Esophagus (tissue), 2 donors: ENCODE data around the gene KASH5. TPM values are rescaled to one million over a fixed set of nuclear protein-coding genes. Genes with fewer than 3 reads are reported as not detected.

Source experiments
- H3K27ac ChIP-seq, 2 donors: one replicate each; pipeline ENCODE4 v1.5.1; 2013; ENCODE audit warnings: low read depth in 2 of 2, mild to moderate bottlenecking in 2 of 2, inconsistent platforms in 1 of 2, low read length in 1 of 2, moderate library complexity in 1 of 2
- H3K27me3 ChIP-seq, 2 donors: one replicate each; pipeline ENCODE4 v1.6.1; 2013; ENCODE audit warnings: low read length in 2 of 2, control low read depth in 1 of 2, mild to moderate bottlenecking in 1 of 2; ENCODE audit not compliant: insufficient read depth in 2 of 2, control insufficient read depth in 1 of 2
- H3K36me3 ChIP-seq, 2 donors: one replicate each; pipeline ENCODE4 v1.6.1; 2013; ENCODE audit warnings: low read length in 1 of 2; ENCODE audit not compliant: control insufficient read depth in 2 of 2, insufficient read depth in 2 of 2
- H3K4me1 ChIP-seq, 2 donors: one replicate each; pipeline ENCODE4 v1.6.1; 2013; ENCODE audit warnings: low read length in 1 of 2; ENCODE audit not compliant: control insufficient read depth in 2 of 2, insufficient read depth in 2 of 2
- H3K4me3 ChIP-seq, 2 donors: one replicate each; pipeline ENCODE4 v1.5.1; 2013; ENCODE audit warnings: low read length in 2 of 2, mild to moderate bottlenecking in 2 of 2, low read depth in 1 of 2, moderate library complexity in 1 of 2
- H3K9me3 ChIP-seq, 2 donors: one replicate each; pipeline ENCODE4 v1.6.1; 2013; ENCODE audit warnings: mild to moderate bottlenecking in 2 of 2, low read depth in 1 of 2, low read length in 1 of 2, moderate library complexity in 1 of 2; ENCODE audit not compliant: control insufficient read depth in 2 of 2, insufficient read depth in 1 of 2
- WGBS, 2 donors: extraction: QIAGEN DNeasy Blood & Tissue Kit; methylation state at CpG; one replicate each; pipeline ENCODE4 v1.1.7; 2013; 5-methylcytosine and 5-hydroxymethylcytosine counted together
- polyA plus RNA-seq, 2 donors: library from polyadenylated mRNA; stranded (reverse); fragments of 200-250 nt; gene quantifications; one replicate each; pipeline ENCODE4 v1.2.3, GENCODE V29; 2013
- donor health status: healthy with polysubstance abuse.
- donor health status: Bipolar disorder and iron deficiency.

The KASH5 gene
- polyA plus RNA-seq, 2 donors, result not detected

DNA sequence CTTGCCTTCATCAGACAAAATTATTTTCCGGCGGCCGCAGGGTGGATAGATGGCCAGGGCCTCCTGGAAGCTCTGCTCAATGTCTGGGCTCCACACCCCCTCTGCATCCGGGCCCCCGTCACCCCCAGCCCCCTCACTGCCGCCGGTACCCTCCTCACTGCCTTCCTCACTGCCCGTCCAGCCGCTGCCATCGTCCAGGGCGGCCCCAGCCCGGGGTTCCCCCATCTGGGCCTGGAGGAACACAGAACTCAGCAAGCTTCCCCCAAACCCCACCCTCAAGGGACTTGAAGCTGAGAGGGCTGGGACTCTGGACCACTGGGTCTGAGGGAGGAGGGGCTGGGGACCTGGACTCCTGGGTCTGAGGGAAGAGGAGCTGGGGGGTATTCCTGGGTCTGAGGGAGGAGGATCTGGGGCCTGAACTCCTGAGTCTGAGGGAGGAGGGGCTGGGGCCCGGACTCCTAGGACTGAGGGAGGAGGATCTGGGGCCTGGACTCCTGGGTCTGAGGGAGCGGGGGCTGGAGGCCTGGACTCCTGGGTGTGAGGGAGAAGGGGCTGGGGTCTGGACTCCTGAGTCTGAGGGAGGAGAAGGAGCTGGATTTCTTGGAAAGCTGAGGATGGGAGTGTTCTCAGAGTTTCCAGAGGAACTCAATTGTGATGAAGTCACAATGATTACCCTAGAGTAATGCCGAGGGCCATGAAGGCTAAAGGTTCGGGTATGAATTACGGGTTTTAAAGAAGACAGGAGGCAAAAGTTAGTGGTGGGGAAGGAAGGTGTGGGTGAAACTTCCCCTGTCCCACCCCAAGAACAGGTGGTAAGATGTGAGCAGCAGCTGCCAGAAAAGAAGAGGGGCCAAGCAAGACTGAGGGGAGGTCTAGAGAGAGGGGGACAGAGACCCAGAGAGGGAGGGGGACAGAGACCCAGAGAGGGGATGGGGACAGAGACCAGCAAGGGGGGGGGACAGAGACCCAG is 27.9 kb upstream of the KASH5 start:
- Histone ChIP-seq H3K27ac (peak overlapping the region in 1 of 2 donors; percentile 86), H3K36me3 (no peaks in the 10 kb centered on the region), H3K4me3 (no peak overlapping the region), H3K4me1 (peaks cover 2 to 3% of the 10 kb centered on the region in 2 donors), H3K9me3 (no peaks in the 10 kb centered on the region), H3K27me3 (no peaks in the 10 kb centered on the region)
- WGBS, 2 donors, result 73 to 78% methylated on average over 17 of the region's 17 CpGs

DNA sequence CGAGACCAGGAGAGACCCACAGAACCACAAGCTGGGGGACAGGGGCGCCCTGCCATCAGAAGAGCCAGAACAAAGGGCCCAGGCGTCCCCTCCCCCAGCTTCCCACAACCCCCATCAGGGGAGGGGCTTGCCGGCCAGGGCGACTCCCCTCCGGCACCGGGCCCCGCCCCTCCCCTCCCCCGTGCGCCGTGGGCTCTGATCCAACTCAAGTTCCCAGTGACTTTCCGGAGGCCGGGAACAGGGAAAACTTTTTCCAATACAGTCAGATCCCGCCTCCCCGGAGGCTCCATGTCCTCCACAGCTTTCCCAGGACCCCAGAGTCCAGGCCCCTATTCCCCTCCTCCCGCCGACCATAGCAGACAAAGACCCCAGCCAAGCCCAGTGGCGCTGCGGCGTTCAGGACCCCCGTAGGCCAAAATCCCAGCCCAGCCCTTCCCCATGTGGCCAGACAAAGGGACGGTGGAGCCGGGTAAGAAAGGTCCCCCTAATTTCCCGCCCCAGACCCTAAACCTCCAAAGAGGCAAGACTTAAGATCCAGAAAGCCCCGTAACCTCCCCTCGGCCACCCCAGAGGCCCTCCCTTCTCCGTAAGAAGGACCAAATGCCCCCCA is 26.5 kb upstream of the KASH5 start:
- 2 to 8% methylated on average over 18 to 27 of the region's 27 CpGs for WGBS, 2 donors
- H3K9me3 ChIP-seq, result no peaks in the 10 kb centered on the region
- peak overlapping the region; percentile 51 to 55 for H3K4me3 ChIP-seq
- no peaks in the 10 kb centered on the region for H3K36me3 ChIP-seq
- H3K4me1 ChIP-seq, result peaks cover 2 to 3% of the 10 kb centered on the region in 2 donors
- no peaks in the 10 kb centered on the region for H3K27me3 ChIP-seq
- H3K27ac ChIP-seq, result peak overlapping the region; percentile 79 to 86

DNA sequence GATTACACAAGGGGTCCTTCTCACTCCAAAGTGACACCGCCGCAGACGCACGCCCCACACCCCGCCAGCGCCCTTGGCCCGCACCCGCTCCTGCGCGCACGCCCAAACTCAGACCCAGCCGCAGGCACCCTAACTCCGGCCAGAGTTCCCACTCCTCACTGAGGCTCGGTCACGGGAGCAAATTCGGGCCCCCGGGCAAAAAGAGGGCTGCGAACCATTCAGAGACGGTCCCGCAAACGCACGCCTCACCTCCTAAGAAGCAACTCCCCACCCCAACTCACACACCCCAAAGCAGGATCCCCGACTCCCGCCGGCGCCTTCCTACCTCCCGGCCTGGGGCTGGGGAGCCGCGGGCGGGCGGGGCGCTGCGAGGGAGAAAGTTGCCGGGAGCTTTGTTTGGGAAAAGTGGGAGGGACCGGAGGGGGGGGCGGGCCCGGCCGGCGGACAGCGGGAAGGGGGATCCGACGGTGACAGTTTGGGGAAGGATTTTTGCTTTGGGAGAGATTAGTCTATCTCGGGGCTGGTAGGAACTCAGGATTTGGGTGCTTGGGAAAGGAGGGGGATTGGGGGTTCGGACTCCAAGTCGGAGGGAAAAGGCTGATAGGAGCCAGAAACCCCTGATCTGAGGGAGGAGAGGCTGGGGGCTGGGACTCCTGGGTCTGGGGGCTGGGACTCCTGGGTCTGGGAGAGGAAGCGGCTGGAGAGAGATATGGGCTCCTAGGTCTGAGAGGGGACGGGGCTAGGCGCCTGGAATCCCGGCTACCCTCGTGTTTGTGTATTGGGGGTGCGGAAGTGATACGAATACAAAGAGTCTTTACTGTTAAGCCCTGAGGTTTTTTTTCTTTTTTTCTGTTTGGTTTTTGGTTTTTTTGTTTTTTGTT is 25.8 kb upstream of the KASH5 start, which contains the start of gene TEAD2:
TSS of gene TEAD2 (minus strand) at position 369 of the 881 bp plus-strand sequence. CDS start 2,341 bp downstream, outside the sequence.
- Histone ChIP-seq H3K9me3 (no peaks in the 10 kb centered on the region), H3K4me3 (peak within 1 kb of the TSS; percentile 51 to 55), H3K27ac (peak within 1 kb of the TSS; percentile 79 to 86), H3K4me1 (peaks cover 0 to 3% of the 10 kb centered on the region in 2 donors), H3K27me3 (no peaks in the 10 kb centered on the region), H3K36me3 (no peaks in the 10 kb centered on the region)
- 1% methylated on average over 49 to 52 of the region's 52 CpGs for WGBS, 2 donors

DNA sequence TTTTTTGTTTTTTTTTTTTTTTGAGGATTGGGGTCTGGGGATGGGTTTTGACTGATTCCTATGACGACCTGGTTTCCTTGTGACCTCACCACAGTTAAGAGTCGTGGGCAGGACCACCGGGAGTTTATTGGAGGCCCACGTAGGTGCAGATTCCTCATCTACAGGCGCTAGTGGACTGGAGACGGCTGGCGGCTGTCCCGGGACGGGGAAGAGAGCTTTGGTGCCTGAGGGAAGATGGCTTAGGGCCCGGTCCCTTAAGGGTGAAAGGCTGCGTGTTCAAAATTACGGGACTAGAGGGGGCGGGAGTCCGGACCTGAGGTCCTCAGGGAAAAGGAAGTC is 25.2 kb upstream of the KASH5 start:
- no peak overlapping the region for H3K4me3 ChIP-seq

DNA sequence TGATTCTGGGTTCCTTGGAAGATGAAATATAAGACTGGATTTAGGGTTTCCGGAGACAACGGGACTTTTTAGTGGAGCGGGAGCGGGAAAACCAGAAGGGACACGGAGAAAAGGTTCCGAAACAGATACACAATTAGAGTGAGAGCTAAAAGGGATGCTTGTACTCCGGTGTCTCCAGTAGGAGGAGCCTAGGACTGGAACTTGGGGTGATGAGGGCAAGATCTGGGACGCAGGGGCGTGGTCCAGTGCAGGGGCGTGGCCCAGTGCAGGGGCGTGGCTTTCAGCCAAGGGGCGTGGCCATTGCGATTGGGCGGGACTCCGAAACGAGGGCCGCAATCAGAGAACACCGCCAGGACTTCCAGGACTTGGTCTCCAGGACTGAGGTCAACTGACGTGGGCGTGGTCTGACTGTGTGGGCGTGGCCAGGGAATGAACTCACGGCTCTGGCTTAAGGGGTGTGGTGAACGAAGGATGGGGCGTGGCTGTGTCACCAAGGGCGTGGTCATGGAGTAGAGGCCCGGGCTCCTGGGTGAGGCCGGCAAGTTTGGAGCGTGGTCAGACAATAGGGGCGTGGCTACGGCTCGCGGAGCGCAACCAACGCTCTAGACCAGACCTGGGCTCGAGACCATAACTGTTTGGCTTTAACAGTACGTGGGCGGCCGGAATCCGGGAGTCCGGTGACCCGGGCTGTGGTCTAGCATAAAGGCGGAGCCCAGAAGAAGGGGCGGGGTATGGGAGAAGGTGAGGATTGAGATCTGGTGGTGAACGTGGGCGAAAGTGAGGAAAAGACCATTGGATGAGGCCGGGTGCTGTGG is 24.6 kb upstream of the KASH5 start, which contains the start of gene DKKL1:
TSS of gene DKKL1 (plus strand) at position 610 of the 815 bp plus-strand sequence. CDS start at position 732, 122 bp downstream.
- no peaks in the 10 kb centered on the region for H3K36me3 ChIP-seq
- H3K27me3 ChIP-seq, result no peaks in the 10 kb centered on the region
- no peaks in the 10 kb centered on the region for H3K9me3 ChIP-seq
- WGBS, 2 donors, result 2 to 4% methylated on average over 46 of the region's 46 CpGs
- H3K4me3 ChIP-seq, result peak within 1 kb of the TSS in 1 of 2 donors; percentile 51
- H3K4me1 ChIP-seq, result peaks cover 0 to 3% of the 10 kb centered on the region in 2 donors
- H3K27ac ChIP-seq, result peak within 1 kb of the TSS; percentile 66 to 76

More for the DNA sequence above, 25.2 kb upstream of the KASH5 start:
- Histone ChIP-seq H3K27ac (peak overlapping the region; percentile 66 to 76), H3K9me3 (no peaks in the 10 kb centered on the region), H3K36me3 (no peaks in the 10 kb centered on the region), H3K27me3 (no peaks in the 10 kb centered on the region), H3K4me1 (peaks cover 0 to 3% of the 10 kb centered on the region in 2 donors)
- 0 to 1% methylated on average over 14 of the region's 14 CpGs for WGBS, 2 donors

DNA sequence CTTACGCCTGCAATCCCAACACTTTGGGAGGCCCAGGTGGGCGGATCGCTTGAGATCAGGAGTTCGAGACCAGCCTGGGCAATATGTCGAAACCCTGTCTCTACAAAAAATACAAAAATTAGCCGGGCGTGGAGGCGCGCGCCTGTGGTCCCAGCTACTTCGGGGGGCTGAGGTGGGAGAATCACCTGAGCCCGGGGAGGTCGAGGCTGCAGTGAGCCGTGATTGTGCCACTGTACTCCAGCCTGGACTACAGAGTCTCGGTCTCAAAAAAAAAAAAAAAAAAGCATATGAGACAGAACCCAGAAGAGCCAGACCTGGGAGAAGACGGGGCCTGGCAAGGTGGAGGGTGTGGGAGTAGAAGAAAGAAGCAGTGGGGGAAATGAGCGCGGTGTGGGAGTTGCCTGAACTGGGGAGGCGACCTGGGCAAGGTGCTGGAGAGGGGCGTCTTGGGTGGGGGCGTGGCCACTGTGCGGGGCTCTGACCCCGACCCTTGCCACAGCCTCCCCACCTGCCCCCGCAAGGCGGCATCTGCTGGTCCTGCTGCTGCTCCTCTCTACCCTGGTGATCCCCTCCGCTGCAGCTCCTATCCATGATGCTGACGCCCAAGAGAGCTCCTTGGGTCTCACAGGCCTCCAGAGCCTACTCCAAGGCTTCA is 23.8 kb upstream of the KASH5 start:
- H3K27ac ChIP-seq, result no peak overlapping the region
- no peaks in the 10 kb centered on the region for H3K36me3 ChIP-seq
- no peak overlapping the region for H3K4me3 ChIP-seq
- H3K27me3 ChIP-seq, result no peaks in the 10 kb centered on the region
- peaks cover 0 to 3% of the 10 kb centered on the region in 2 donors for H3K4me1 ChIP-seq
- 70 to 80% methylated on average over 25 to 27 of the region's 27 CpGs for WGBS, 2 donors
- peaks cover 0 to under 1% of the 10 kb centered on the region in 2 donors for H3K9me3 ChIP-seq

DNA sequence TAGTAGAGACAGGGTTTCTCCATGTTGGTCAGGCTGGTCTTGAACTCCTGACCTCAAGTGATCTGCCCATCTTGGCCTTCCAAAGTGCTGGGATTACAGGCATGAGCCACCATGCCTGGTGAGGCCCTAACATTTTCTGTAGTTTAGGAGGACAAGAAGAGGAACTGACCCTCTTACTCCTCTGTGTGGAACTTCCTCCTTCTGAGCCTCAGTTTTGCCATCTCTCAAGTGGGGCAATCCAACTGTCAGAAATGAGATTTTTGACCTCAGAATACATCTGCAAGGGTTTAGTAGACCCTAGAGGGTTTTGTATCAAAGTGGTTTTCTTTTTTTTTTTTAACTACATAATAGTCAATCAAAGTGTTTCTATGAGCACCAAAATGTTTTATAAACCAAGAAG is 21.9 kb upstream of the KASH5 start:
- no peak overlapping the region for H3K4me3 ChIP-seq
- H3K27me3 ChIP-seq, result no peaks in the 10 kb centered on the region
- no peak overlapping the region for H3K27ac ChIP-seq
- no peaks in the 10 kb centered on the region for H3K36me3 ChIP-seq
- H3K4me1 ChIP-seq, result peaks cover 0 to 3% of the 10 kb centered on the region in 2 donors
- peaks cover 8% of the 10 kb centered on the region in 2 donors for H3K9me3 ChIP-seq

DNA sequence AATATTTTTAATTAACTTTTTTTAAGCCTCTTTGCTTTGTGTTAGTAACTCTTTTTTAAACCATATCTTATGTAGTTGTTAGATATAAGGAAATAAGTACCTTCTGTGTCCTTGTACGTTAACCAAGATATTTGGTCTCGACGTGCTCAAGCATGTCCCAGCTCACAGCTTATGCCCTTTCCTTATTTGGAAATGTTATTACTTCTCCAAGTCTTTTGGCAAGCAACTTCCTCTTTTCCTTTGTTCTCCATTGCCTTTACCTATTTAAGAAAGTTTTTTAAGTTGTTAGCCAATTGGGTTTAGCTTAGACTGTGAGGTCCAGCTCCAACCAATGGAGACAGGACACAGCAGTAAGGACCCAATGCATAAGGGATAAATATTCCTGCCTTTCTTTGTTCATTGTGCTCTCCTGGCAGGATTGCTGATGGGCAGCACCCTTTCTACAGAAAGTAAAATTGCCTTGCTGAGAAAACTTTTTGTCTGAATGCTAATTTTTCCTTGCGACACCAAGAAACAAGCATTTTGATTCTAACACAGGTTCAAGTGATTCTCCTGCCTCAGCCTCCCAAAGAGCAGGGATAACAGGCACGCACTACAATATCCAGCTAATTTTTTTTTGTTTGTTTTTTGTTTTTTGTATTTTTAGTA is 19.2 kb upstream of the KASH5 start:
- Histone ChIP-seq H3K27ac (no peak overlapping the region), H3K4me3 (no peak overlapping the region), H3K27me3 (no peaks in the 10 kb centered on the region), H3K9me3 (peaks cover 8% of the 10 kb centered on the region in 2 donors), H3K4me1 (no peaks in the 10 kb centered on the region), H3K36me3 (no peaks in the 10 kb centered on the region)
- 75 to 77% methylated on average over 5 of the region's 5 CpGs for WGBS, 2 donors
